Measurements from ENCODE around the gene PAM.

DNA sequence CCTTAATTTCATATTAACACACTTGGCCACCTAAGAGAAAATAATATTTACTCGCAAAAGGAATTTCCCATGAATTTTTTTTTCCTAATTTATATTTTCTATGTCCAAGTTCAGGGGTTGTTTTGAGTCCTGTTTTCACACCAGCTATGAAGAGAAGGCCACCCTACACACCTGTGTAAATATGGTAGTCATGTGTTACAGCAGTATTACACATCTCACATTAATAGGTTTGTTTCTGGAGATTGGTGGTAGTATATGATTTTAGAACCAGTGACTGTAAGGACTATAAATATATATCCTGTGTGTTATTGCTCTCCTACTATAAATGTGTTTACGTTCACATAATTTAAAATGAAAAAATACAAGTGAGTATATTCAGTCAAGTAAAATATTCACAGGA, 147.5 kb downstream of the PAM start:
- TF ChIP-seq RAD21 (conservative IDR thresholded peaks at IDR 0.05) (no peak), EZH2 (IDR thresholded peaks at IDR 0.05; ENCODE audit: borderline replicate concordance, insufficient read depth, low read length, poor library complexity, severe bottlenecking) (no peak), POLR2AphosphoS5 (IDR thresholded peaks at IDR 0.05) (no peak)
- TF ChIP-seq, protein P1, sequence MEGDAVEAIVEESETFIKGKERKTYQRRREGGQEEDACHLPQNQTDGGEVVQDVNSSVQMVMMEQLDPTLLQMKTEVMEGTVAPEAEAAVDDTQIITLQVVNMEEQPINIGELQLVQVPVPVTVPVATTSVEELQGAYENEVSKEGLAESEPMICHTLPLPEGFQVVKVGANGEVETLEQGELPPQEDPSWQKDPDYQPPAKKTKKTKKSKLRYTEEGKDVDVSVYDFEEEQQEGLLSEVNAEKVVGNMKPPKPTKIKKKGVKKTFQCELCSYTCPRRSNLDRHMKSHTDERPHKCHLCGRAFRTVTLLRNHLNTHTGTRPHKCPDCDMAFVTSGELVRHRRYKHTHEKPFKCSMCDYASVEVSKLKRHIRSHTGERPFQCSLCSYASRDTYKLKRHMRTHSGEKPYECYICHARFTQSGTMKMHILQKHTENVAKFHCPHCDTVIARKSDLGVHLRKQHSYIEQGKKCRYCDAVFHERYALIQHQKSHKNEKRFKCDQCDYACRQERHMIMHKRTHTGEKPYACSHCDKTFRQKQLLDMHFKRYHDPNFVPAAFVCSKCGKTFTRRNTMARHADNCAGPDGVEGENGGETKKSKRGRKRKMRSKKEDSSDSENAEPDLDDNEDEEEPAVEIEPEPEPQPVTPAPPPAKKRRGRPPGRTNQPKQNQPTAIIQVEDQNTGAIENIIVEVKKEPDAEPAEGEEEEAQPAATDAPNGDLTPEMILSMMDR (IDR thresholded peaks at IDR 0.05; ENCODE audit: poor library complexity, severe bottlenecking): no peak

Measured in neural cell (in vitro differentiated cells).